ENCODE measurements around the gene ZNF423.

Gene ZNF423

GRCh38 chr16:49745311-49745747 is 110.6 kb downstream of the ZNF423 start:
- DNase-seq = no peak

- DNase-seq = no peak
Measured at GRCh38 chr16:49744244-49745220, 111.4 kb downstream of the ZNF423 start.

- no peak for DNase-seq
Measured at GRCh38 chr16:49743658-49744057, 112.3 kb downstream of the ZNF423 start.

GRCh38 chr16:49743203-49743464 is 112.8 kb downstream of the ZNF423 start:
- DNase-seq = no peak

GRCh38 chr16:49742428-49743202 is 113.3 kb downstream of the ZNF423 start:
- DNase-seq = no peak

- no peak for DNase-seq
Measured at GRCh38 chr16:49740256-49740655, 115.7 kb downstream of the ZNF423 start.

GRCh38 chr16:49739381-49739780 is 116.5 kb downstream of the ZNF423 start:
- no peak for DNase-seq

- no peak for DNase-seq
Measured at GRCh38 chr16:49738832-49739231, 117.1 kb downstream of the ZNF423 start.

- DNase-seq = no peak
Measured at GRCh38 chr16:49738001-49738400, 117.9 kb downstream of the ZNF423 start.

- no peak for DNase-seq
Measured at GRCh38 chr16:49737541-49737940, 118.4 kb downstream of the ZNF423 start.

- no peak for DNase-seq
Measured at GRCh38 chr16:49734331-49734730, 121.6 kb downstream of the ZNF423 start.

GRCh38 chr16:49733313-49734009 is 122.5 kb downstream of the ZNF423 start:
- no peak for DNase-seq

- DNase-seq = no peak
Measured at GRCh38 chr16:49731911-49732310, 124.0 kb downstream of the ZNF423 start.

- DNase-seq = no peak
Measured at GRCh38 chr16:49730772-49731171, 125.1 kb downstream of the ZNF423 start.

- DNase-seq = no peak
Measured at GRCh38 chr16:49727611-49728010, 128.3 kb downstream of the ZNF423 start.

- no peak for DNase-seq
Measured at GRCh38 chr16:49726155-49726554, 129.8 kb downstream of the ZNF423 start.

GRCh38 chr16:49725651-49726050 is 130.3 kb downstream of the ZNF423 start:
- no peak for DNase-seq

GRCh38 chr16:49724774-49725173 is 131.1 kb downstream of the ZNF423 start:
- no peak for DNase-seq

- no peak for DNase-seq
Measured at GRCh38 chr16:49723310-49723709, 132.6 kb downstream of the ZNF423 start.

GRCh38 chr16:49720225-49720624 is 135.7 kb downstream of the ZNF423 start:
- DNase-seq = no peak

- DNase-seq = no peak
Measured at GRCh38 chr16:49717689-49718088, 138.2 kb downstream of the ZNF423 start.

- DNase-seq = no peak
Measured at GRCh38 chr16:49716339-49716934, 139.5 kb downstream of the ZNF423 start.

- DNase-seq = no peak
Measured at GRCh38 chr16:49713770-49714169, 142.1 kb downstream of the ZNF423 start.
